ENCODE results near the gene ERICH4.

DNA sequence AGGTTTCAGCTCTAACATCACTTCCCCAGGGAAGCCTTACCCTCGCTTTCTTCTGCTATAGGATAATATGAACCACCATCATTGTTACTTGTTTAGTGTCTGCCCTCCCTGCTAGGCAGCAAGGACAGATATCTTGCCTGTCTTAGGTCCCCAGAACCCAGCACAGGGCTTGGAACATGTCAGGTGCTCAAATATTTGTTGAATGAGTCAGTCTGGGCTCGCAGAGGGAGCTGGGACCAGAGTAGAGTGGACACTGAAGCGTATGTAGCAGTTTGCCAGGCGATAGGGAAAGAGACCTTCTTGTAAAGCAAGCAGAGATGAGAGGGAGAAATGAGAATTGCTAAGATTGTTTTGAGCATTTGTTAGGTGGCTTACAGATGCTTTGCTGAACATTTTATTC is 33.7 kb upstream of the ERICH4 start:
- TF ChIP-seq, protein P1, sequence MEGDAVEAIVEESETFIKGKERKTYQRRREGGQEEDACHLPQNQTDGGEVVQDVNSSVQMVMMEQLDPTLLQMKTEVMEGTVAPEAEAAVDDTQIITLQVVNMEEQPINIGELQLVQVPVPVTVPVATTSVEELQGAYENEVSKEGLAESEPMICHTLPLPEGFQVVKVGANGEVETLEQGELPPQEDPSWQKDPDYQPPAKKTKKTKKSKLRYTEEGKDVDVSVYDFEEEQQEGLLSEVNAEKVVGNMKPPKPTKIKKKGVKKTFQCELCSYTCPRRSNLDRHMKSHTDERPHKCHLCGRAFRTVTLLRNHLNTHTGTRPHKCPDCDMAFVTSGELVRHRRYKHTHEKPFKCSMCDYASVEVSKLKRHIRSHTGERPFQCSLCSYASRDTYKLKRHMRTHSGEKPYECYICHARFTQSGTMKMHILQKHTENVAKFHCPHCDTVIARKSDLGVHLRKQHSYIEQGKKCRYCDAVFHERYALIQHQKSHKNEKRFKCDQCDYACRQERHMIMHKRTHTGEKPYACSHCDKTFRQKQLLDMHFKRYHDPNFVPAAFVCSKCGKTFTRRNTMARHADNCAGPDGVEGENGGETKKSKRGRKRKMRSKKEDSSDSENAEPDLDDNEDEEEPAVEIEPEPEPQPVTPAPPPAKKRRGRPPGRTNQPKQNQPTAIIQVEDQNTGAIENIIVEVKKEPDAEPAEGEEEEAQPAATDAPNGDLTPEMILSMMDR (conservative IDR thresholded peaks at IDR 0.05), result no peak
- TF ChIP-seq ZFX (IDR thresholded peaks at IDR 0.05), result no peak
